Keratinocyte (primary cell): ENCODE measurements around the gene MMRN2. TPM values are rescaled to one million over a fixed set of nuclear protein-coding genes. Genes with fewer than 3 reads are reported as not detected.

Experiments used
- DNase-seq: peaks from one replicate; pipeline ENCODE4 v3.0.0-alpha.2; 2011; ENCODE audit warnings: low read depth, missing footprints, low spot score
- FAIRE-seq: peaks from 2 replicates; lab custom pipeline; 2011; peaks lifted over from hg19 to GRCh38; lab: Jason Lieb, UNC
- H2AFZ ChIP-seq: 2 replicates; pipeline ENCODE4 v1.6.0; 2012; ENCODE audit warnings: low read length, control low read depth, inconsistent platforms; ENCODE audit not compliant: control insufficient read depth
- H3K27ac ChIP-seq: 2 replicates; pipeline ENCODE4 v1.5.1; 2011; ENCODE audit warnings: low read length; ENCODE audit not compliant: control insufficient read depth, insufficient read depth
- H3K27me3 ChIP-seq: 3 replicates; pipeline ENCODE4 v1.6.0; 2011; ENCODE audit warnings: low read length; ENCODE audit not compliant: control insufficient read depth, insufficient read depth; ENCODE audit errors: extremely low read depth
- H3K36me3 ChIP-seq, 2 experiments: 2 replicates in 1 of 2; 3 replicates in 1 of 2; pipeline ENCODE4 v1.5.1; 2011; ENCODE audit warnings: low read length in 2 of 2, mild to moderate bottlenecking in 1 of 2; ENCODE audit not compliant: control insufficient read depth in 2 of 2, insufficient read depth in 2 of 2; ENCODE audit errors: extremely low read depth in 1 of 2
- H3K4me1 ChIP-seq: 3 replicates; pipeline ENCODE4 v1.5.1; 2011; ENCODE audit warnings: low read length; ENCODE audit not compliant: control insufficient read depth, insufficient read depth; ENCODE audit errors: extremely low read depth
- H3K4me2 ChIP-seq: 3 replicates; pipeline ENCODE4 v1.6.0; 2011; ENCODE audit warnings: low read depth, low read length; ENCODE audit not compliant: control insufficient read depth, insufficient read depth; ENCODE audit errors: extremely low read depth
- H3K4me3 ChIP-seq, 3 experiments: fragments of 200-600 bp in 1 of 3; sonication (generic) in 1 of 3; 2 replicates in 2 of 3; 3 replicates in 1 of 3; pipeline ENCODE4 v1.5.1; 2011 to 2016; ENCODE audit warnings: low read length in 3 of 3, mild to moderate bottlenecking in 3 of 3, control low read depth in 2 of 3, inconsistent platforms in 1 of 3, low read depth in 1 of 3, mixed read lengths in 1 of 3, mixed run types in 1 of 3, moderate library complexity in 1 of 3; ENCODE audit not compliant: control insufficient read depth in 2 of 3, insufficient read depth in 2 of 3; ENCODE audit errors: extremely low read depth in 1 of 3
- H3K79me2 ChIP-seq: 2 replicates; pipeline ENCODE4 v1.6.0; 2012; ENCODE audit warnings: low read length; ENCODE audit not compliant: control insufficient read depth, insufficient read depth
- H3K9ac ChIP-seq: 3 replicates; pipeline ENCODE4 v1.6.0; 2011; ENCODE audit warnings: low read length; ENCODE audit not compliant: control insufficient read depth, insufficient read depth; ENCODE audit errors: extremely low read depth
- H3K9me1 ChIP-seq: 3 replicates; pipeline ENCODE4 v1.6.0; 2011; ENCODE audit warnings: low read length; ENCODE audit not compliant: control insufficient read depth, insufficient read depth; ENCODE audit errors: extremely low read depth
- H3K9me3 ChIP-seq: 2 replicates; pipeline ENCODE4 v1.5.1; 2012; ENCODE audit warnings: low read depth, low read length; ENCODE audit not compliant: control insufficient read depth
- H4K20me1 ChIP-seq: 3 replicates; pipeline ENCODE4 v1.6.0; 2011; ENCODE audit warnings: low read length; ENCODE audit not compliant: control insufficient read depth, insufficient read depth; ENCODE audit errors: extremely low read depth
- CTCF ChIP-seq, 3 experiments: IDR thresholded peaks in 1 of 3; conservative IDR thresholded peaks in 1 of 3; optimal IDR thresholded peaks in 1 of 3; 2 replicates in 2 of 3; 3 replicates in 1 of 3; pipeline versions ENCODE3 to v1.5.1; 2011; ENCODE audit warnings: low read length in 3 of 3, mild to moderate bottlenecking in 3 of 3, moderate library complexity in 2 of 3, control low read depth in 1 of 3, inconsistent platforms in 1 of 3; ENCODE audit not compliant: insufficient read depth in 2 of 3; ENCODE audit errors: extremely low read depth in 1 of 3
- EZH2 ChIP-seq: IDR thresholded peaks from one replicate; pipeline ENCODE4 v1.6.1; 2012; ENCODE audit warnings: inconsistent platforms, mild to moderate bottlenecking, low read length, moderate library complexity
- dilution Hi-C: fragments of 300-500 bp; cut with MboI; formaldehyde crosslinking; loops from one replicate; pipeline ENCODE4 v1.7.0; 2020; ENCODE audit warnings: low sequenced_read_pairs; ENCODE audit not compliant: extremely low pct_ligation_motif_present
- polyA plus RNA-seq, 5 experiments: library from polyadenylated mRNA; depleted of rRNA in 3 of 5; stranded (reverse) in 3 of 5; stranded (forward) in 1 of 5; unstranded in 1 of 5; fragments of >200 nt; gene quantifications; 1 replicate in 1 of 5; 2 replicates in 3 of 5; 3 replicates in 1 of 5; pipeline versions ENCODE4 v1.2.1 to v1.2.3, GENCODE V29; 2011 to 2012; ENCODE audit warnings: missing spikeins in 2 of 5, low read depth in 1 of 5, low replicate concordance in 1 of 5

MMRN2 gene
- polyA plus RNA-seq, 1 donor (not counting 4 experiments of a cell fraction or from before 2014, with no cell fraction given) = 13.8 TPM

DNA sequence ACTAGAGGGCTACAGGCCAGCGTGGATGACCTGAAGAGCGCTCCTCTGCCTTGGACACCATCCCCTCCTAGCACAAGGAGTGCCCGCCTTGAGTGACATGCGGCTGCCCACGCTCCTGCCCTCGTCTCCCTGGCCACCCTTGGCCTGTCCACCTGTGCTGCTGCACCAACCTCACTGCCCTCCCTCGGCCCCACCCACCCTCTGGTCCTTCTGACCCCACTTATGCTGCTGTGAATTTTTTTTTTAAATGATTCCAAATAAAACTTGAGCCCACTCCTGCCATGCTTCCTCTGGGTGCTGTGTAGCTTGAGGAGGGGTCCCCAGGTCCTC is 5.5 kb upstream of the MMRN2 start:
- H3K4me1 ChIP-seq = peaks cover 62% of the 10 kb centered on the region
- FAIRE-seq = no peak
- dilution Hi-C loops = no loop called here

GRCh38 chr10:86962136-86962980 is 4.9 kb upstream of the MMRN2 start:
- Histone ChIP-seq H3K79me2 (peaks cover 29% of the 10 kb centered on the region), H2AFZ (no peak overlapping the region), H3K9me3 (no peaks in the 10 kb centered on the region), H3K9ac (no peak overlapping the region), H3K27me3 (no peaks in the 10 kb centered on the region), H3K4me2 (no peak overlapping the region), H3K4me1 (peaks cover 58% of the 10 kb centered on the region), H4K20me1 (no peaks in the 10 kb centered on the region), H3K27ac (no peak overlapping the region), H3K9me1 (peaks cover 2% of the 10 kb centered on the region), H3K4me3 (no peak overlapping the region), H3K36me3 (peaks cover 2 to 6% of the 10 kb centered on the region in 2 experiments)
- no peak for TF ChIP-seq EZH2
- no peak for TF ChIP-seq CTCF (optimal IDR thresholded peaks at IDR 0.05 in 1 of 3, IDR thresholded peaks at IDR 0.05 in 1 of 3, conservative IDR thresholded peaks at IDR 0.05 in 1 of 3; ENCODE audit: extremely low read depth in 1 of 3, insufficient read depth in 2 of 3, low read length in 3 of 3)
- dilution Hi-C loops = no loop called here
- no peak for DNase-seq
- FAIRE-seq = no peak

More for the DNA sequence above, 5.5 kb upstream of the MMRN2 start:
- TF ChIP-seq CTCF (optimal IDR thresholded peaks at IDR 0.05 in 1 of 3, IDR thresholded peaks at IDR 0.05 in 1 of 3, conservative IDR thresholded peaks at IDR 0.05 in 1 of 3; ENCODE audit: extremely low read depth in 1 of 3, insufficient read depth in 2 of 3, low read length in 3 of 3) (no peak), EZH2 (no peak)
- H3K36me3 ChIP-seq = peaks cover 2 to 6% of the 10 kb centered on the region in 2 experiments
- H3K79me2 ChIP-seq = peaks cover 34% of the 10 kb centered on the region
- no peaks in the 10 kb centered on the region for H4K20me1 ChIP-seq
- no peak for DNase-seq
- H2AFZ ChIP-seq = no peak overlapping the region
- peaks cover 2% of the 10 kb centered on the region for H3K9me1 ChIP-seq
- H3K9me3 ChIP-seq = no peaks in the 10 kb centered on the region
- H3K9ac ChIP-seq = no peak overlapping the region
- H3K27ac ChIP-seq = no peak overlapping the region
- no peak overlapping the region for H3K4me3 ChIP-seq
- no peaks in the 10 kb centered on the region for H3K27me3 ChIP-seq
- H3K4me2 ChIP-seq = no peak overlapping the region
